Esophagus muscularis mucosa (tissue), 4 donors: ENCODE data around the gene PDZK1IP1.
"Not testable (repeated sequence)": the region's sequence is repeated elsewhere in the genome, so short reads cannot be mapped to it uniquely, and the experiment has no call there.

Source experiments
- EP300 ChIP-seq: sonication (generic); formaldehyde crosslinking; IDR thresholded peaks from one replicate; pipeline ENCODE4 v1.6.1; 2017; ENCODE audit warnings: antibody characterized with exemption
- POLR2A ChIP-seq: fragments of 450-650 bp; IDR thresholded peaks from one replicate; pipeline ENCODE4 v1.6.1; 2017; ENCODE audit warnings: antibody characterized with exemption, moderate library complexity, mild to moderate bottlenecking, low read depth
- POLR2AphosphoS5 ChIP-seq, 2 donors: sonication (generic); formaldehyde crosslinking; IDR thresholded peaks; one replicate each; pipeline ENCODE4 v1.6.1; 2017; ENCODE audit warnings: antibody characterized with exemption in 2 of 2
- TF ChIP-seq, protein P1 (sequence below), 3 experiments: fragments of 200-600 bp in 2 of 3; fragments of 450-650 bp in 1 of 3; sonication (generic) in 2 of 3; IDR thresholded peaks; one replicate each; pipeline ENCODE4 v1.5.1; 2017 to 2019; ENCODE audit warnings: antibody characterized with exemption in 3 of 3, mild to moderate bottlenecking in 2 of 3, moderate library complexity in 1 of 3

DNA sequence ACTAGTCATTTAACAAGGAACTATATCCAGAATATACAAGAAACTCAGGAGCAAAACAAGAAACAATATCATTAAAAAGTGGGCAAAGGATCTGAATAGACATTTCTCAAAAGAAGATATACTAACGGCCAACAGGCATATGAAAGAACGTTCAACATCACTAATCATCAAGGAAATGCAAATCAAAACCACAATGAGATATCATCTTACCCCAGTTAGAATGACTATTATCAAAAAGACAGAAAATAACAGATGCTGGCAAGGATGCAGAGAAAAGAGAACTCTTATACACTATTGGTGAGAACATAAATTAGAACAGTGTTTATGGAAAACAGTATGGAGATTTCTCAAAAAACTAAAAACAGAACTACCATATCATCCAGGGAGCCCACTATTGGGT lies 13.7 kb upstream of the PDZK1IP1 start:
- TF ChIP-seq POLR2A; EP300; POLR2AphosphoS5 (IDR thresholded peaks at IDR 0.05): not testable (repeated sequence)
- TF ChIP-seq, protein P1, sequence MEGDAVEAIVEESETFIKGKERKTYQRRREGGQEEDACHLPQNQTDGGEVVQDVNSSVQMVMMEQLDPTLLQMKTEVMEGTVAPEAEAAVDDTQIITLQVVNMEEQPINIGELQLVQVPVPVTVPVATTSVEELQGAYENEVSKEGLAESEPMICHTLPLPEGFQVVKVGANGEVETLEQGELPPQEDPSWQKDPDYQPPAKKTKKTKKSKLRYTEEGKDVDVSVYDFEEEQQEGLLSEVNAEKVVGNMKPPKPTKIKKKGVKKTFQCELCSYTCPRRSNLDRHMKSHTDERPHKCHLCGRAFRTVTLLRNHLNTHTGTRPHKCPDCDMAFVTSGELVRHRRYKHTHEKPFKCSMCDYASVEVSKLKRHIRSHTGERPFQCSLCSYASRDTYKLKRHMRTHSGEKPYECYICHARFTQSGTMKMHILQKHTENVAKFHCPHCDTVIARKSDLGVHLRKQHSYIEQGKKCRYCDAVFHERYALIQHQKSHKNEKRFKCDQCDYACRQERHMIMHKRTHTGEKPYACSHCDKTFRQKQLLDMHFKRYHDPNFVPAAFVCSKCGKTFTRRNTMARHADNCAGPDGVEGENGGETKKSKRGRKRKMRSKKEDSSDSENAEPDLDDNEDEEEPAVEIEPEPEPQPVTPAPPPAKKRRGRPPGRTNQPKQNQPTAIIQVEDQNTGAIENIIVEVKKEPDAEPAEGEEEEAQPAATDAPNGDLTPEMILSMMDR (IDR thresholded peaks at IDR 0.05): not testable (repeated sequence)
